Left lung (tissue), 14 donors: ENCODE results near the gene CAB39L. TPM values are rescaled to one million over a fixed set of nuclear protein-coding genes. Genes with fewer than 3 reads are reported as not detected.

ENCODE experiments used
- ATAC-seq: fragments of 200-7000 bp; cut with Tn5 transposase; one replicate; pipeline ENCODE4 v1.9.1; 2020; ENCODE audit warnings: moderate library complexity
- DNase-seq, 4 donors: peaks; one replicate each; pipeline ENCODE4 v3.0.0-alpha.2; 2013 to 2020
- H3K27ac ChIP-seq, 2 donors: fragments of 200-600 bp; sonication (generic) in 1 of 2; one replicate each; pipeline versions ENCODE4 v1.5.0 to v1.8.0; 2020 to 2021
- H3K27me3 ChIP-seq, 2 donors: fragments of 200-600 bp; sonication (generic) in 1 of 2; one replicate each; pipeline versions ENCODE4 v1.5.0 to v1.8.0; 2020 to 2021
- H3K36me3 ChIP-seq, 2 donors: fragments of 200-600 bp; sonication (generic) in 1 of 2; one replicate each; pipeline versions ENCODE4 v1.5.0 to v1.8.0; 2020 to 2021
- H3K4me1 ChIP-seq, 2 donors: fragments of 200-600 bp; one replicate each; pipeline ENCODE4 v1.8.0; 2021
- H3K4me3 ChIP-seq, 2 donors: fragments of 200-600 bp; sonication (generic) in 1 of 2; one replicate each; pipeline versions ENCODE4 v1.5.0 to v1.8.0; 2020 to 2021; ENCODE audit warnings: mild to moderate bottlenecking in 1 of 2
- H3K9me3 ChIP-seq, 2 donors: fragments of 200-600 bp; sonication (generic) in 1 of 2; one replicate each; pipeline versions ENCODE4 v1.5.0 to v1.8.0; 2020 to 2021
- intact Hi-C, 2 donors: fragments of 100-400 bp; cut with DNase I; formaldehyde crosslinking; loops; one replicate each; pipeline versions ENCODE4 v1.11.2 to v1.14.2; 2022
- long read RNA-seq, 12 donors: library from polyadenylated mRNA in 2 of 12; unstranded in 2 of 12; transcript quantifications; one replicate each; pipeline ENCODE4 v2.0.0 and lab custom pipeline, GENCODE V29; 2019 to 2026
- polyA plus RNA-seq, 6 donors: library from polyadenylated mRNA; unstranded; fragments of 120-200 nt; gene quantifications; one replicate each; pipeline ENCODE4 v1.2.1, GENCODE V29; 2013; ENCODE audit not compliant: insufficient read length in 6 of 6
- total RNA-seq, 2 donors: library from RNA; stranded (reverse); fragmentation: NEBNext Ultra II Directional; extraction: Animal tissue kit (Norgen Biotek cat#: 25700); gene quantifications; one replicate each; pipeline ENCODE4 v1.2.1, GENCODE V29; 2021
- TF ChIP-seq, protein P1 (sequence below), 2 donors: fragments of 200-600 bp; sonication (generic) in 1 of 2; IDR thresholded peaks; one replicate each; pipeline versions ENCODE4 v1.5.0 to v1.8.0; 2021; ENCODE audit warnings: antibody characterized with exemption in 2 of 2
- donor health status: DM: no; HTN: yes; CAD: no.
- donor health status: DM: no; HTN: no; CAD: no.

CAB39L gene
- total RNA-seq (10 to 100 TPM in 1 of 2 donors, 1 to 10 TPM in 1; 8.6 to 12.8 TPM), polyA plus RNA-seq (10 to 100 TPM in 3 of 6 donors, 1 to 10 TPM in 3; 9.2 to 11.4 (median 10.1) TPM)
- long read RNA-seq, donor 1, partial matches to known transcripts: 8 of 14 reads
- long read RNA-seq, donor 1, other reads (novel, unspliced or antisense): 5 of 14 reads
- long read RNA-seq, donor 2, partial matches to known transcripts: 0 of 1 reads
- long read RNA-seq, donor 2, other reads (novel, unspliced or antisense): 0 of 1 reads
- long read RNA-seq, donor 3, partial matches to known transcripts: 12 of 14 reads
- long read RNA-seq, donor 3, other reads (novel, unspliced or antisense): 0 of 14 reads
- long read RNA-seq, donor 4, partial matches to known transcripts: 1 of 6 reads
- long read RNA-seq, donor 4, other reads (novel, unspliced or antisense): 4 of 6 reads
- long read RNA-seq, donor 5, partial matches to known transcripts: 0 of 1 reads
- long read RNA-seq, donor 5, other reads (novel, unspliced or antisense): 0 of 1 reads
- long read RNA-seq, donor 6, partial matches to known transcripts: 0 of 1 reads
- long read RNA-seq, donor 6, other reads (novel, unspliced or antisense): 0 of 1 reads
- long read RNA-seq, donor 7: 0 reads
- long read RNA-seq, donor 8, partial matches to known transcripts: 0 of 2 reads
- long read RNA-seq, donor 8, other reads (novel, unspliced or antisense): 0 of 2 reads
- long read RNA-seq, donor 9: 0 reads
- long read RNA-seq, donor 10, partial matches to known transcripts: 0 of 2 reads
- long read RNA-seq, donor 10, other reads (novel, unspliced or antisense): 0 of 2 reads
- long read RNA-seq, donor 11, partial matches to known transcripts: 0 of 9 reads
- long read RNA-seq, donor 11, other reads (novel, unspliced or antisense): 5 of 9 reads
- long read RNA-seq, donor 12, partial matches to known transcripts: 13 of 14 reads
- long read RNA-seq, donor 12, other reads (novel, unspliced or antisense): 0 of 14 reads

- DNase-seq: peak; percentile 95 to 99 (median 99)
- Histone ChIP-seq H3K27me3 (no peaks in the 10 kb centered on the region), H3K4me1 (peaks cover 0 to 32% of the 10 kb centered on the region in 2 donors), H3K4me3 (peak within 1 kb of the TSS; percentile 71 to 82), H3K9me3 (no peaks in the 10 kb centered on the region), H3K36me3 (no peaks in the 10 kb centered on the region), H3K27ac (peak within 1 kb of the TSS; percentile 94 to 97)
- TF ChIP-seq, protein P1, sequence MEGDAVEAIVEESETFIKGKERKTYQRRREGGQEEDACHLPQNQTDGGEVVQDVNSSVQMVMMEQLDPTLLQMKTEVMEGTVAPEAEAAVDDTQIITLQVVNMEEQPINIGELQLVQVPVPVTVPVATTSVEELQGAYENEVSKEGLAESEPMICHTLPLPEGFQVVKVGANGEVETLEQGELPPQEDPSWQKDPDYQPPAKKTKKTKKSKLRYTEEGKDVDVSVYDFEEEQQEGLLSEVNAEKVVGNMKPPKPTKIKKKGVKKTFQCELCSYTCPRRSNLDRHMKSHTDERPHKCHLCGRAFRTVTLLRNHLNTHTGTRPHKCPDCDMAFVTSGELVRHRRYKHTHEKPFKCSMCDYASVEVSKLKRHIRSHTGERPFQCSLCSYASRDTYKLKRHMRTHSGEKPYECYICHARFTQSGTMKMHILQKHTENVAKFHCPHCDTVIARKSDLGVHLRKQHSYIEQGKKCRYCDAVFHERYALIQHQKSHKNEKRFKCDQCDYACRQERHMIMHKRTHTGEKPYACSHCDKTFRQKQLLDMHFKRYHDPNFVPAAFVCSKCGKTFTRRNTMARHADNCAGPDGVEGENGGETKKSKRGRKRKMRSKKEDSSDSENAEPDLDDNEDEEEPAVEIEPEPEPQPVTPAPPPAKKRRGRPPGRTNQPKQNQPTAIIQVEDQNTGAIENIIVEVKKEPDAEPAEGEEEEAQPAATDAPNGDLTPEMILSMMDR (IDR thresholded peaks at IDR 0.05): peak; percentile 28 to 73
- ATAC-seq: peak; percentile 98
- intact Hi-C loops: no loop called here
These were observed at the start of gene CAB39L, which contains the start of gene SETDB2 for GRCh38 chr13:49443704-49444523. CAB39L (minus strand) TSS chr13:49444064; CDS start chr13:49382910, 61,154 bp downstream. SETDB2 (plus strand) TSS chr13:49444274; CDS start chr13:49451894, 7,620 bp downstream.

DNA sequence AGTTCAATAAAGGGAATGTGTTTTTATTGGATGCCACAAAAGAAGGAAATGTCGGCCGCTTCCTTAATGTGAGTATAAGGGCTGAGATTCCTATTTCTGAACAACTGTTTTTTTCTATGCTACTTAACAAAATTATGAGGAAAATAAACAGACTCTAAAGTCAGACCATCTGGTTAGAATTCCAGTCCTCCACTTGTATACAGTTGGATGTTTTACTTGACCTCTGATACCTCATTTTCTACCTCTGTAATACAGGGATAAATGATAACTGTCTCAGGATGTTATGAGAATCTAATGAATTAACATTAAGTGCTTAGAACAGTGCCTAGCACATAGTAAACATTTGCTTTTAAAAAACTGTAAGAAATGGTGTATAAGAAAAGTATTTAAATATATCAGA, 44.7 kb upstream of the CAB39L start:
- Histone ChIP-seq H3K9me3 (no peaks in the 10 kb centered on the region), H3K4me3 (no peak overlapping the region), H3K27ac (no peak overlapping the region), H3K4me1 (no peaks in the 10 kb centered on the region), H3K36me3 (peaks cover 0 to 49% of the 10 kb centered on the region in 2 donors), H3K27me3 (no peaks in the 10 kb centered on the region)
- ATAC-seq (no peak), DNase-seq (no peak)
- intact Hi-C loops: no loop called here
- TF ChIP-seq, protein P1 (IDR thresholded peaks at IDR 0.05): no peak

DNA sequence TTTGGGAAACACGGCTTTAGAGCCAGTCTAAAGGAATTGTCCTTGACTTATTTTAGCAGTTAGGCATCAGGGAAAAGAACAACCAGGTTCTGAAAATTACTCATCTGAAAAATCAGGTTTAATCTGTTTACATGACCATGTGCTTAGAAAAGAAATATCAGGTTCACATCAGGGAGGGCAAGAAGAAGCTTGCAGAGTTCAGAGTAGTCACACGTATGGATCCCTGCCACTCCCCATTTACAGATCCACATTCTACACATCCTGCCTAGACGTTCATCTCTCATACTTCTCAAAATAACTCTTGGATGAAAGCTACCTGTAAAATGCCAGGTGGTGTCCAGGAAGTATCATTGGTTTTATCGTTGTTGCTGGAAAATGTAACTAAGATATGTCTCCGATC, 37.9 kb upstream of the CAB39L start:
- Histone ChIP-seq H3K36me3 (peaks cover 0 to 77% of the 10 kb centered on the region in 2 donors), H3K4me1 (no peaks in the 10 kb centered on the region), H3K4me3 (no peak overlapping the region), H3K9me3 (no peaks in the 10 kb centered on the region), H3K27me3 (no peaks in the 10 kb centered on the region), H3K27ac (no peak overlapping the region)
- TF ChIP-seq, protein P1 (IDR thresholded peaks at IDR 0.05): no peak
- no peak for ATAC-seq
- intact Hi-C loops: no loop called here
- DNase-seq: no peak

- no peak overlapping the region for H3K4me3 ChIP-seq
- DNase-seq (no peak), ATAC-seq (no peak)
- intact Hi-C loops: no loop called here
- H3K27ac ChIP-seq: no peak overlapping the region
- no peaks in the 10 kb centered on the region for H3K4me1 ChIP-seq
- H3K9me3 ChIP-seq: no peaks in the 10 kb centered on the region
- TF ChIP-seq, protein P1 (IDR thresholded peaks at IDR 0.05): no peak
- H3K36me3 ChIP-seq: peaks cover 0 to 83% of the 10 kb centered on the region in 2 donors
- no peaks in the 10 kb centered on the region for H3K27me3 ChIP-seq
These were observed 32.7 kb upstream of the CAB39L start for GRCh38 chr13:49476529-49476928.
